Spleen (tissue), 11 donors: ENCODE data around the gene RIPPLY2. TPM values are rescaled to one million over a fixed set of nuclear protein-coding genes. Genes with fewer than 3 reads are reported as not detected.
A peak's percentile ranks its signal among the peaks of the same experiment; 100 is the strongest.

Source experiments
- DNase-seq: peaks from one replicate; pipeline ENCODE4 v3.0.0-alpha.2; 2020
- H3K27ac ChIP-seq, 8 donors: fragments of 200-600 bp; sonication (generic) in 7 of 8; 1 replicate in 4 of 8; 2 replicates in 4 of 8; pipeline versions ENCODE4 v1.5.0 to v1.8.0; 2016 to 2021; ENCODE audit warnings: inconsistent platforms in 4 of 8, mild to moderate bottlenecking in 4 of 8, moderate library complexity in 1 of 8
- H3K27me3 ChIP-seq, 7 donors: fragments of 200-600 bp; sonication (generic) in 6 of 7; replicated peaks in 1 of 7; 1 replicate in 4 of 7; 2 replicates in 3 of 7; pipeline versions ENCODE4 v1.5.0 to v1.8.0; 2016 to 2021; ENCODE audit warnings: inconsistent platforms in 3 of 7, mild to moderate bottlenecking in 1 of 7
- H3K36me3 ChIP-seq, 6 donors: fragments of 200-600 bp; sonication (generic) in 5 of 6; 1 replicate in 4 of 6; 2 replicates in 2 of 6; pipeline versions ENCODE4 v1.5.0 to v1.8.0; 2016 to 2021; ENCODE audit warnings: inconsistent platforms in 2 of 6
- H3K4me1 ChIP-seq, 6 donors: fragments of 200-600 bp; sonication (generic) in 5 of 6; 1 replicate in 3 of 6; 2 replicates in 3 of 6; pipeline versions ENCODE4 v1.5.0 to v1.8.0; 2016 to 2021; ENCODE audit warnings: inconsistent platforms in 3 of 6
- H3K4me3 ChIP-seq, 8 donors: fragments of 200-600 bp; sonication (generic) in 7 of 8; 1 replicate in 4 of 8; 2 replicates in 4 of 8; pipeline versions ENCODE4 v1.5.0 to v1.8.0; 2016 to 2021; ENCODE audit warnings: inconsistent platforms in 4 of 8, mild to moderate bottlenecking in 4 of 8, moderate library complexity in 2 of 8
- H3K9me3 ChIP-seq, 8 donors: fragments of 200-600 bp; sonication (generic) in 7 of 8; 1 replicate in 4 of 8; 2 replicates in 4 of 8; pipeline versions ENCODE4 v1.5.0 to v1.8.0; 2016 to 2021; ENCODE audit warnings: inconsistent platforms in 4 of 8
- CTCF ChIP-seq, 11 experiments: fragments of 200-600 bp in 7 of 11; fragments of 450-650 bp in 4 of 11; sonication (generic) in 4 of 11; IDR thresholded peaks in 8 of 11; conservative IDR thresholded peaks in 3 of 11; 1 replicate in 7 of 11; 2 replicates in 4 of 11; pipeline versions ENCODE4 v1.4.0 to v1.8.0; 2016 to 2021; ENCODE audit warnings: antibody characterized with exemption in 11 of 11, inconsistent platforms in 4 of 11, mild to moderate bottlenecking in 1 of 11
- POLR2A ChIP-seq, 3 donors: fragments of 450-650 bp; IDR thresholded peaks; one replicate each; pipeline ENCODE4 v1.5.1; 2017; ENCODE audit warnings: antibody characterized with exemption in 3 of 3, mild to moderate bottlenecking in 1 of 3
- POLR2AphosphoS5 ChIP-seq, 3 donors: sonication (generic); formaldehyde crosslinking; IDR thresholded peaks; one replicate each; pipeline ENCODE4 v1.5.1; 2017; ENCODE audit warnings: antibody characterized with exemption in 3 of 3
- WGBS, 5 donors: extraction: QIAGEN DNeasy Blood & Tissue Kit in 3 of 5; methylation state at CpG; one replicate each; pipeline versions ENCODE4 v1.1.5 to v1.1.7; 2013 to 2018; 5-methylcytosine and 5-hydroxymethylcytosine counted together
- intact Hi-C: fragments of 100-400 bp; cut with DNase I; formaldehyde crosslinking; loops from one replicate; pipeline ENCODE4 v1.15.0; 2023; ENCODE audit warnings: low total_unique reads
- polyA plus RNA-seq, 3 donors: library from polyadenylated mRNA; stranded (reverse); fragments of 200-250 nt; gene quantifications; one replicate each; pipeline ENCODE4 v1.2.1, GENCODE V29; 2013
- total RNA-seq, 7 donors: library from RNA; depleted of rRNA in 3 of 7; stranded (reverse); fragments of >200 nt in 3 of 7; fragmentation: NEBNext Ultra II Directional in 4 of 7; extraction: Animal tissue kit (Norgen Biotek cat#: 25700) in 4 of 7; gene quantifications; one replicate each; pipeline versions ENCODE4 v1.1.0 to v1.2.1, GENCODE V29; 2016 to 2021
- donor health status: healthy with polysubstance abuse.
- donor health status: DM: no; HTN: no; CAD: no; lungs with moderate emphysema.
- donor health status: DM: no; HTN: no; CAD: no.
- donor health status: Bipolar disorder and iron deficiency.
- donor health status: healthy.
- donor health status: DM: no; HTN: no; CAD: no.
- donor health status: DM: yes; HTN: yes; CAD: no.

RIPPLY2 gene
- total and polyA plus RNA-seq, 10 donors, result 0.42 TPM; not detected in 9

DNA sequence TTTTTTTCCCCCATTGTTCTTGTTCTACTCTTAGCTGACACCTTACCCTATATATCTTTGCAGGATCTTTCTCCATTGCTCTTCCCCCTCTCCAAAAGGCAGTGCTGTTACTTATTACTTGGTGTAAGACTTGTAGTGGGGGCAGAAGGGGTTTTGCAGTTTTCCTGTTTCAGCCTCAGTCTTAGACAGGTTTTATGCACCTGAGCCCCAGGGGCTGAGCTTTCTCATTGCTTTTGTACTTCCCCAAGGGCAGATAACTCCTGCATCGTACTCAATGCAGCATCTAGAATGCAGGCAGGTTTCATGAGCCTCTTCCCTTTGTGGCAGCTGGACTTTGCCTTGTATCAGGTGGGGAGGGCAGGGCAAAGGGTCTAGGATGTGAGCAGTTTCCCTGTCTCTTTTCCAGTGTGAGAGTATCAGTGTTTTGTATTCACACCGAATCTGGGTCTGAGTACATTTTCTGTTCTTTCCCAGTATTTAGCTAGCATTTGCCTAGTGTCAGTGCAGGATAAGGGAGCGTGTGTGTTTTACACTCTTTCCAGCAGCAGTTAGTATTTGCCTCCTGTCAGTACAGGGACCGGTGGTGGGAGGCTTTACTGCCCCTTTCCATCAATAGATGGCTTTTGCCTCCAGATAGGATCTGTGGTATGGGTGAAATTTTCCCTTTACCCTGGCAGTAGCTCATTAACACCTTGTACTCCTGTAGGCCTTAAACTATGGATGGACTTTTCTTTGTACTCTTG, 25.9 kb downstream of the RIPPLY2 start:
- peaks cover 0 to 52% (median under 1%) of the 10 kb centered on the region in 6 donors for H3K4me1 ChIP-seq
- 85 to 91% (median 86%) methylated on average over 4 of the region's 4 CpGs for WGBS, 5 donors
- H3K27me3 ChIP-seq, result no peaks in the 10 kb centered on the region
- TF ChIP-seq CTCF (IDR thresholded peaks at IDR 0.05 in 8 of 11, conservative IDR thresholded peaks at IDR 0.05 in 3 of 11), result no peak
- no peak for TF ChIP-seq POLR2AphosphoS5 (IDR thresholded peaks at IDR 0.05)
- TF ChIP-seq POLR2A (IDR thresholded peaks at IDR 0.05), result no peak
- no peaks in the 10 kb centered on the region for H3K9me3 ChIP-seq
- intact Hi-C loops, result no loop called here
- DNase-seq, result no peak
- H3K36me3 ChIP-seq, result peaks cover 0 to 15% (median 0%) of the 10 kb centered on the region in 6 donors
- no peak overlapping the region for H3K27ac ChIP-seq
- no peak overlapping the region for H3K4me3 ChIP-seq

- DNase-seq, result no peak
- Histone ChIP-seq H3K36me3 (peaks cover 0 to 11% (median 0%) of the 10 kb centered on the region in 6 donors), H3K27ac (no peak overlapping the region), H3K4me1 (peaks cover 0 to 53% (median 4%) of the 10 kb centered on the region in 6 donors), H3K4me3 (no peak overlapping the region), H3K27me3 (no peaks in the 10 kb centered on the region), H3K9me3 (no peaks in the 10 kb centered on the region)
- WGBS, 5 donors, result 91 to 99% (median 94%) methylated on average over 4 of the region's 4 CpGs
- TF ChIP-seq POLR2A (IDR thresholded peaks at IDR 0.05) (no peak), POLR2AphosphoS5 (IDR thresholded peaks at IDR 0.05) (no peak), CTCF (IDR thresholded peaks at IDR 0.05 in 8 of 11, conservative IDR thresholded peaks at IDR 0.05 in 3 of 11) (no peak)
- intact Hi-C loops, result loop anchor here (10.0 kb wide), 2 partner anchors 345 to 1445 kb away; partner anchors contain the start of gene CEP162
These were observed 26.6 kb downstream of the RIPPLY2 start for GRCh38 chr6:83879746-83880145.

DNA sequence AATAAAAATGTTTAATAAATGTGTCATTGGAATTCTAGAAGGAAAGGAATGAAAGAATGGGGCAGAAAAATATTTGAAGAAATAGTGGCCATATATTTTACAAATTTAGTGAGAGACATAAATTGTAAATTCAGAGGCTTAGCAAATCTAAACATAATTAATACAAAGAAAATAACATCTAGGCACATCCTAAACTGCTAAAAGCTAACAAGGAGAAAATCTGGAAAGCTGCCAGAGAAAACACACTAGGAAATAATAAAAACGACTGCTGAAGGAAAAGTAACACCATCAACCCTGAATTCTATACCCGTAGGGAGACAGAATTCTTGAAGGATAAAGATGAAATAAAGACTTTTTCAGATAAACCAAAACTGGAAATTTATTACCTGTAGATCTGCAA, 30.1 kb downstream of the RIPPLY2 start:
- intact Hi-C loops, result loop anchor here (10.0 kb wide), 2 partner anchors 342 to 1442 kb away; partner anchors contain the start of gene CEP162
- Histone ChIP-seq H3K27me3 (no peaks in the 10 kb centered on the region), H3K4me1 (peaks cover 0 to 48% (median 5%) of the 10 kb centered on the region in 6 donors), H3K36me3 (no peaks in the 10 kb centered on the region), H3K27ac (no peak overlapping the region), H3K4me3 (no peak overlapping the region), H3K9me3 (no peaks in the 10 kb centered on the region)
- DNase-seq, result no peak
- 48 to 69% (median 54%) methylated on average over 2 of the region's 2 CpGs for WGBS, 5 donors
- TF ChIP-seq CTCF (IDR thresholded peaks at IDR 0.05 in 8 of 11, conservative IDR thresholded peaks at IDR 0.05 in 3 of 11) (no peak), POLR2AphosphoS5 (IDR thresholded peaks at IDR 0.05) (no peak), POLR2A (IDR thresholded peaks at IDR 0.05) (no peak)

- Histone ChIP-seq H3K36me3 (no peaks in the 10 kb centered on the region), H3K27me3 (no peaks in the 10 kb centered on the region), H3K9me3 (no peaks in the 10 kb centered on the region), H3K4me1 (peaks cover 0 to 38% (median 5%) of the 10 kb centered on the region in 6 donors), H3K27ac (no peak overlapping the region), H3K4me3 (no peak overlapping the region)
- 3 to 7% (median 5%) methylated on average over 4 of the region's 4 CpGs for WGBS, 5 donors
- TF ChIP-seq POLR2AphosphoS5 (IDR thresholded peaks at IDR 0.05) (no peak), CTCF (IDR thresholded peaks at IDR 0.05 in 8 of 11, conservative IDR thresholded peaks at IDR 0.05 in 3 of 11) (peak; percentile 36 to 80 (median 65)), POLR2A (IDR thresholded peaks at IDR 0.05) (no peak)
- intact Hi-C loops, result loop anchor here (10.0 kb wide), 2 partner anchors 340 to 1440 kb away; partner anchors contain the start of gene CEP162
- no peak for DNase-seq
These were observed 31.4 kb downstream of the RIPPLY2 start for GRCh38 chr6:83884523-83884922.
